ENCODE data around the gene SFTPA2.
"Not testable (repeated sequence)": the region's sequence is repeated elsewhere in the genome, so short reads cannot be mapped to it uniquely, and the experiment has no call there.

Gene SFTPA2

GRCh38 chr10:79556961-79557360, 3.2 kb downstream of the SFTPA2 start:
- DNase-seq: not testable (repeated sequence)

DNA sequence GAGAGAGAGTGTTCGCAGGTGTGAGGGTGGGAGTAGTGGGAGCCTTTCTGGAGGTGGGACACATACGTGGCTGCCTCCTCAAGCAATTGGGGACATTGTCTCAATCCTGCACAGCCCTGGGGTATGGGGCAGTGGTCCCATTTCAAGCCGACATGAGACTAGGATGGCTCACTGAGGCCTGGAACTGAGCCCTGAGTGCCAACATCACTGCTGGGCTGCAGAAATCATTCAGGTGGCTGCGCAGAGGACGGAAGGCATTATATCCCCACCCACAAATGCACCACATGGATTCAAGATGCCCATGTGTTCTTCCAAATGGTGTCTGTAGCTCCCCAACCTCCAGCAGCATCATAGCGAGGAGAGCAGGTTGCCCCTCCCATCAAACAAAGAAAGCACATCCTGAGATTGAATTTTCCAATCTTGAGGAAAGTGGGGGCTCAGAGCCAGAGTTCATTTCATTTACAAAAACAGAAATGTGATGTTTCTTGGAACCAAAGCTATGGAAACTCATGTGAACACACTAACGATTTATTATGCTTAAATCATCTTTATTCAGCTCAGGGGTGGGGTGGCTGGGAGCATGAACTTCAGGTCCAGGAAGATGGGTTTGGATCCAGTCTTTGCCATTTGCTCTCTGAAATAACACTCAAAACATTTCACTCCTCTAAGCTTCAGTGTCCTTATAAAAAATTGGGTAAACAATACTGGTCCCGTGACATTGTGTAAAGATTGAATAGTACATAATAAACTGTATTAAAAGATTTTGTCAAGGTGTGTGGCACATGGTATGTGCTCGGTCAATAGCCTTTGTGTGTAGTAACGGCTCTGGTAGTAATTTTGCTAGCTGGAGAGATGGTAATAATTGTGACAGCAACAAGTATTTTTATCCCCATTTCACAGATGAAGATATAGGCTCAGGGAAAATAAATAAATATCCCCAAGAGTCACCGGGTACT, 4.6 kb downstream of the SFTPA2 start:
- DNase-seq: no peak

GRCh38 chr10:79552143-79552542, 8.1 kb downstream of the SFTPA2 start:
- DNase-seq: no peak

- DNase-seq: no peak
Measured at GRCh38 chr10:79547973-79548372, 12.2 kb downstream of the SFTPA2 start.

DNA sequence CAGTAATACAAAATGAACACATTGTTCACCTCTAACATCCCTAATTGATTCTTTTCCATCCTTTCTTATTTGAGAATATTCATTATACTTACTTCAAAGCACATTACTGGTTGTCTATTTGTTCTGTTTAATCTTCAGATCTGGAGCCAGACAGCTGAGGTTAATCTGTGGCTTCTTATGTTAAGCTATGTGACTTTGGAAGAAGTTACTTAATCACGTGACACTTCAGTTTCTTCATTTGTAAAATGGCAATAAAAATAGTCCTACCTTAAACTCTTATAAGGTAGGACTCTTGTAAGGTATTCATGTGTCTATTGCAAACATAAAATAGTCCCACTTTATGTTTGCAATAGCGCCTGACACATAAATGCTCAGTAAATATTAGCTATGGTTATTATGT, 13.1 kb downstream of the SFTPA2 start:
- not testable (repeated sequence) for DNase-seq

GRCh38 chr10:79544926-79545659, 15.1 kb downstream of the SFTPA2 start:
- not testable (repeated sequence) for DNase-seq

DNA sequence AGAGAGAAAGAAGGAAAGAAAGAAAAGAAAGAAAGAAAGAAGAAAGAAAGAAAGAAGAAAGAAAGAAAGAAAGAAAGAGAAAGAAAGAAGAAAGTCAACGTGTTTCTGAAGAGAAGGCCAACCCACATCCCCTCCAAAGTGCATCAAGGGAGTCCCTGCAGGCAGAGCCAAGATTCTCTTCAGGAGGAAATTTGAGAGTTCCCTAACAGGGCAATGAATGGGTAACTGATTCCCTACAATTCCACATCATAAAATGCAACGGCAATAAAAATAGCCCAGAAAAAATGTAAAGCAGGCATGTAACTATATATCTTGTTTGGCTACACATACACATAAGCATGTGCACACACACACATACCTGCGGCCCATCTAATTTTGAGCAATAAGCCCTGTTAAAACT, 15.8 kb downstream of the SFTPA2 start:
- not testable (repeated sequence) for DNase-seq

GRCh38 chr10:79542626-79543025, 17.6 kb downstream of the SFTPA2 start:
- no peak for DNase-seq

DNA sequence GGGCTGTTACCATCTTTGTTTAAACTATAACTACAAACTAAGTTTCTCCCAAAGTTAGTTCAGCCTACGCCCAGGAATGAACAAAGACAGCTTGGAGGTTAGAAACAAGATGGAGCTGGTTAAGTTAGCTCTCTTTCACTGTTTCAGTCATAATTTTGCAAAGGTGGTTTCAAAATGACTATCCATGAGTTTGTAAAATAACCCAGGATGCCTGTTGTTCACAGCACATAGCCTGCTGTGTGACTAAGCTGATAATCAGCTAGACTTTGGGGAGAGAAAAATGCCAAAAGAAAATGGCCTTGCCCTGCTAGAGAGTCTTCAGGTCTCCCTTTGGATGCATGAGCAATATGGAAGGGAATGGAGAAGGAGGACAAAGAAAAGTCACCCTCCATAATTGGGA, 19.3 kb downstream of the SFTPA2 start:
- DNase-seq: not testable (repeated sequence)

GRCh38 chr10:79538311-79538710, 21.9 kb downstream of the SFTPA2 start:
- not testable (repeated sequence) for DNase-seq

- DNase-seq: not testable (repeated sequence)
Measured at GRCh38 chr10:79533903-79534175, 26.4 kb downstream of the SFTPA2 start.

DNA sequence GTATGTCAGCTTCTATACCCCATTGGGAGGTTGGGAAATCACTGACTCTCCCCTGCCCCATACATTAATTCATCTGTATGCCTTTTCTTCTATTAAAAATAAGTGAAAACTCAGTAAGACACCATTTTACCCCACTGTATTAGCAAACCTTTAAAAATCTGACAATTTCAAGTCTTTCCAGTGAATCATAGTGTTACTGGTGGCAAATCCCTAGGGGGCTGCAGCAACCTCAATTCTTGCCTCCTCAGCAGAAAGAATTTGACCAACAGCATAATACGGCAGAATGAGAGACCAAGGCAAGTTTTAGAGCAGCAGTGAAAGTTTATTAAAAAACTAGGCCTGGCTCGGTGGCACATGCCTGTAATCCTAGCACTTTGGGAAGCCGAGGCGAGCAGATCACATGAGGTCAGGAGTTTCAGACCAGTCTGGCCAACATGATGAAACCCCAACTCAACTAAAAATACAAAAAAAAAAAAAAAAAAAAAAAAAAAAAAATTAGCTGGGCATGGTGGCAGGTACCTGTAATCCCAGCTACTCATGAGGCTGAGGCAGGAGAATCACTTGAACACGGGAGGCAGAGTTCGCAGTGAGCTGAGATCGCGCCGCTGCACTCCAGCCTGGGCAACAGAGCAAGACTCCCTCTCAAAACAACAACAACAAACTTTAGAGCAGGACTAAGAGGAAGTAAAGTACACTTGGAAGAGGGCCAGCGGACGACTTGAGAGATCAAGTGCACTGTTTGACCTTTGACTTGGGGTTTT, 26.9 kb downstream of the SFTPA2 start:
- DNase-seq: not testable (repeated sequence)

DNA sequence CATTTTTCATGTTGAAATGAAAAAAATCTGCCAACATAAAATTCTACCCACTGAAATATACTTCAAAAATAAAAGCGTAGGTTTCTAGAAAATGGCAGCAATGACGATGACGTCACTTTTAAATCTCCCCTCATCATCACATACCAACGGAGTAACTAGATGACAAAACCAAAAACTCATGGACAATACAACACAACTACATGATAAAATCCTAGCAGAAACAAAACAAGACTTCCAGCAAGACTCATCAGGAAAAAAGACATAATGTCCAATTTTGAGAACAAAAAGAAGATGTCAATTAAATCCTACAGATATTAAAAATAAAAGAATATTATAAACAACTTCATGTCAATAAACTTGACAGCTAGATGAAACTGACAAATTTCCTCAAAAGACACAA, 31.9 kb downstream of the SFTPA2 start:
- DNase-seq: not testable (repeated sequence)

DNA sequence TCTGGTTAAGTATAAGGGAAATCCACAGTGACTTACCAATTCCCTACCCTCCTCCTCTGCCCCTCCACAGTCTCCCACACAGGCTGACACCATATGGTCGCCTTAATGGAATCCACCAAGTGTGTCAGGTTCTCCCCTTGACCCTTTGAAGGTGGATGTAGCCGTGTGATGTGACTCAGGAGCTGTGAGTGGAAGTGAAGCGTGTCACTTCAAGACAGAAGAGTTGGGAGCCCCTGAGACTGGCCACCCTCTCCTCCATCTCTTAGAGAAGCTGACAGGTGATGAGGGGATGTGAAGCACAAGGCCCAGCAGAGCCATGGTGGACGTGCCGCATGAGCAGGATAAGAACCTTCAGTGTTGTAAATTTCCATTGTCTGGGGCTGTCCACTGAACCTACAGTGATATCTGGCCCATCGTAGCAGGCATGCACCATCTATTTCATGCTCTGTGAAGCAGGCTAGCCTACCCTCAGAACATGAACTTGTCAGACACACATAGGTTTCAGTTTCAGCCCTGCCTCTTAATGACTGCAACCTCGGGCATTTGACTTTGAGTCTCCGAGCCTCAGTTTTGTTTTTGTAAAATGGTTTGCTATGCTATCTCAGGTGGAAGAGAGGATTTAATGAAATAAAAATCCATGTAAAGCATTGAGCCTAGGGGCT, 35.0 kb downstream of the SFTPA2 start:
- not testable (repeated sequence) for DNase-seq

GRCh38 chr10:79523157-79523853, 36.9 kb downstream of the SFTPA2 start:
- not testable (repeated sequence) for DNase-seq

GRCh38 chr10:79522464-79522863, 37.7 kb downstream of the SFTPA2 start:
- not testable (repeated sequence) for DNase-seq

DNA sequence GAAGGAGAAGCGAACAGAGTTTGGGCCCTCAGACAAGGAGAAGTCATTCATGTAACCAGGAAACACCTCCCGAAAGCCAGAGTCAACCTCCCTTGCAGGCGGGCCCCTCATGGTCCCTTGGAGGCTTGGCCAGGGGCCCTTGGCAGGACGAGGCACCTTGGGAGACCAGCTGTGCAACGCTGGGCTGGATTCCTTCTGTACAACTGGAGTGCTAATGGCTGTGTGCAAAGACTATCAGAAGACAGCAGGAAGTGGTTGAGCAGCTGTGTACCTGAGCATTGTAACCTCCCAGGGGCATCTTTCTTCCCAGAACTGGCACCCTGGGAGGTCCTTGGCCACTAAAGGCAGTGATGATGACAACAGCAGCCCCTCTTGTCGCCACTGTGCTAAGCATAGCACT, 38.5 kb downstream of the SFTPA2 start:
- not testable (repeated sequence) for DNase-seq

DNA sequence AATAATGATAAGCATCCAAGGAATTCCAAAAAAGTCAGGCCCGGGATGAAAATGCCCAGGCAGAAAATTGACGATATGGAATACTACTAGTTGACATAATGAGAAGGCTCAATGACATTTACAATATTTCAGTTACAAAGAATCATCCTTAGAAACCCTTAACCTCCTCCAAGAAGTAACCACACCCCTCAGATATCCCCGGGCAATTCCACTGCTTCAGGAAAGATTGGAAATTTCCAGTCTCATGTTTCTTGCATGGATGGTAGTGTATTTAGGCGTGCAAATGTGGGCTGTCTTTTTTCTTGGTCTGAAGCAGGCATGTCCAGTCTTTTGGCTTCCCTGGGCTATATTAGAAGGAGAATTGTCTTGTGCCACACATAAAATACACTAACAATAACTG, 42.6 kb downstream of the SFTPA2 start:
- not testable (repeated sequence) for DNase-seq

DNA sequence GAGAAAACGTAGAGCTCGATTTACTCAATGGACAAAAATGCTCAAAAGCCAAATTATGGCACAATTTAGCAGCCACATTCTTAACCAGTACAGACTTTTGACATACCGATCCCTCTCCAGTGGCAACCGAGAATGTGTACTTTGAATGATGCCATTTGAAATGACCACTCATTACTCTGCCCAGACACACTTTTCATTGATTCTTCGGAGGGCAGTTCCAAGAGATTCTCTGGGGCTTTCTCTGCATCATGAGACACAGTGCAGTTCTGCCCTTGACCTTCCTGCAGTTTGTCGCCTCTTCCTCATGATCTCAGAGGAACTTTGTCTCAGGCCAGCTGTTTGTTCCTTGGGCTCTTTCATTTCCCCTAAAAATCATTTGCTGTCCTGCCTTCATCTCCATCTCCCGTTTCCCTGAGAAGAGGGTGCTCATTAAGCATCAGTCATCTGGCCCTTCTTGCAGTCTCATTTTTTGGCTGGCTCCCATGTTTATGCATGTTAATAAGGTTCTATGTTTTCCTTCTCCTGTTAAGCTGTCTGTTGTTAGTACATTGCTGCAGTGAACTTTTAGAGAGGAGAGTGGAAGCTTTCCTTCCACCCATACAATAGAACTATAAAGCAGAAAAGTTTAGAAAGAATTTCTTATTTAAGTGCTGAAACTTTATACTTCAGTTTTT, 43.5 kb downstream of the SFTPA2 start:
- not testable (repeated sequence) for DNase-seq

GRCh38 chr10:79511891-79512583, 48.2 kb downstream of the SFTPA2 start, which contains the start of gene EIF5AL1:
Gene EIF5AL1, plus strand, starts transcription at chr10:79512533. Its CDS starts 117 bp downstream, at chr10:79512650.
- not testable (repeated sequence) for DNase-seq

Data from right hindlimb (tissue), 1 donor.